Neural progenitor cell (in vitro differentiated cells): ENCODE measurements around the gene FILIP1. TPM values are rescaled to one million over a fixed set of nuclear protein-coding genes. Genes with fewer than 3 reads are reported as not detected.

Experiments
- DNase-seq: peaks from one replicate; pipeline ENCODE4 v3.0.0-alpha.2; 2016; ENCODE audit warnings: low spot score
- H2AFZ ChIP-seq: fragments of 200-600 bp; sonication (generic); replicated peaks from 2 replicates; pipeline ENCODE4 v1.6.1; 2016; ENCODE audit warnings: antibody characterized with exemption
- H3F3A ChIP-seq: fragments of 200-600 bp; sonication (generic); 2 replicates; pipeline ENCODE4 v1.6.1; 2016; ENCODE audit warnings: antibody characterized with exemption, low read depth
- H3K27ac ChIP-seq: fragments of 200-600 bp; sonication (generic); 2 replicates; pipeline ENCODE4 v1.5.1; 2016; ENCODE audit warnings: mild to moderate bottlenecking
- H3K27me3 ChIP-seq: fragments of 200-600 bp; sonication (generic); 2 replicates; pipeline ENCODE4 v1.6.1; 2016; ENCODE audit warnings: mild to moderate bottlenecking, moderate library complexity
- H3K36me3 ChIP-seq: fragments of 200-600 bp; sonication (generic); 2 replicates; pipeline ENCODE4 v1.5.1; 2016
- H3K4me1 ChIP-seq: fragments of 200-600 bp; sonication (generic); 2 replicates; pipeline ENCODE4 v1.6.1; 2016; ENCODE audit warnings: mixed run types
- H3K4me2 ChIP-seq: fragments of 200-600 bp; sonication (generic); 2 replicates; pipeline ENCODE4 v1.6.1; 2016
- H3K4me3 ChIP-seq: fragments of 200-600 bp; sonication (generic); 2 replicates; pipeline ENCODE4 v1.5.1; 2016
- H3K79me2 ChIP-seq: fragments of 200-600 bp; sonication (generic); 2 replicates; pipeline ENCODE4 v1.6.1; 2016; ENCODE audit warnings: low read depth
- H3K9ac ChIP-seq: fragments of 200-600 bp; sonication (generic); 2 replicates; pipeline ENCODE4 v1.6.1; 2016
- H3K9me3 ChIP-seq: fragments of 200-600 bp; sonication (generic); 2 replicates; pipeline ENCODE4 v1.5.1; 2016; ENCODE audit warnings: low read depth
- H4K20me1 ChIP-seq: fragments of 200-600 bp; sonication (generic); 2 replicates; pipeline ENCODE4 v1.6.1; 2016; ENCODE audit warnings: low read depth
- H3K27ac Mint-ChIP-seq: 3 replicates; pipeline ENCODE4 v1.8.0; 2021; ENCODE audit warnings: mixed read lengths
- H3K27me3 Mint-ChIP-seq: 2 replicates; pipeline ENCODE4 v1.8.0; 2022; ENCODE audit warnings: low read depth, mild to moderate bottlenecking, inconsistent platforms, moderate library complexity, mixed read lengths; ENCODE audit not compliant: insufficient read depth
- H3K36me3 Mint-ChIP-seq: 3 replicates; pipeline ENCODE4 v1.8.0; 2021; ENCODE audit warnings: mixed read lengths
- H3K4me1 Mint-ChIP-seq: 3 replicates; pipeline ENCODE4 v1.8.0; 2021; ENCODE audit warnings: mixed read lengths
- H3K4me3 Mint-ChIP-seq: 3 replicates; pipeline ENCODE4 v1.8.0; 2021; ENCODE audit warnings: mild to moderate bottlenecking, moderate library complexity, mixed read lengths
- H3K9me3 Mint-ChIP-seq: 3 replicates; pipeline ENCODE4 v1.8.0; 2020; ENCODE audit warnings: mixed read lengths
- EZH2 ChIP-seq: fragments of 200-600 bp; sonication (generic); IDR thresholded peaks from 2 replicates; pipeline ENCODE4 v1.6.1; 2017; ENCODE audit warnings: antibody characterized with exemption, mild to moderate bottlenecking, moderate library complexity
- EZH2phosphoT487 ChIP-seq: fragments of 200-600 bp; sonication (generic); IDR thresholded peaks from 2 replicates; pipeline ENCODE4 v1.6.1; 2017; ENCODE audit warnings: antibody characterized with exemption
- total RNA-seq: library from RNA; depleted of rRNA; stranded (reverse); fragments of >200 nt; gene quantifications from 2 replicates; pipeline ENCODE4 v1.2.3, GENCODE V29; 2015; ENCODE audit warnings: low replicate concordance
- TF ChIP-seq, protein P1 (sequence below): fragments of 200-600 bp; sonication (generic); IDR thresholded peaks from 2 replicates; pipeline ENCODE4 v1.5.1; 2017; ENCODE audit warnings: antibody characterized with exemption, mild to moderate bottlenecking

The FILIP1 gene
- total RNA-seq, 1 donor from 2014 or later: 22.6 TPM

DNA sequence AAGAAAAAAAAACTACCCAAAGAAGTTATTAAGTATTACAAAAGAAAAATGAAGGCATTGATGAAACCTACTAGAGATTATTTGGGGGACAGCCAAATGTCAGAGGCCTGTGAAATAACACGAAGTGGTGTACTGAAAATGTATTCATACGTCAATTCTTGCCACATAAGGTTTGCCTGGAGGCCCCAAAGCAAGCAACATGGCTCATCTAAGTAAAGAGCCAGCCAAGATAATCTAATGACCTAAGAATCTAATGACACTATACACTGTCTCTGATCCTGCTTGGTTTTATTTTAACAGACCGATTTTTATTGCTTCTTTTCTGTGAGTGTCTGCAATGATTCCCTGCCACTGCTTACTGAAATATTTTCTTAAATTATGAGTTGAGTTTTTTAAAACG lies 34.7 kb downstream of the FILIP1 start:
- H3K4me2 ChIP-seq: no peak overlapping the region
- Mint-ChIP-seq H3K27ac (no peak overlapping the region), H3K4me3 (no peak overlapping the region), H3K9me3 (no peaks in the 10 kb centered on the region), H3K27me3 (peaks cover 2% of the 10 kb centered on the region), H3K4me1 (no peaks in the 10 kb centered on the region), H3K36me3 (no peaks in the 10 kb centered on the region)
- H3K27ac ChIP-seq: no peak overlapping the region
- TF ChIP-seq, protein P1, sequence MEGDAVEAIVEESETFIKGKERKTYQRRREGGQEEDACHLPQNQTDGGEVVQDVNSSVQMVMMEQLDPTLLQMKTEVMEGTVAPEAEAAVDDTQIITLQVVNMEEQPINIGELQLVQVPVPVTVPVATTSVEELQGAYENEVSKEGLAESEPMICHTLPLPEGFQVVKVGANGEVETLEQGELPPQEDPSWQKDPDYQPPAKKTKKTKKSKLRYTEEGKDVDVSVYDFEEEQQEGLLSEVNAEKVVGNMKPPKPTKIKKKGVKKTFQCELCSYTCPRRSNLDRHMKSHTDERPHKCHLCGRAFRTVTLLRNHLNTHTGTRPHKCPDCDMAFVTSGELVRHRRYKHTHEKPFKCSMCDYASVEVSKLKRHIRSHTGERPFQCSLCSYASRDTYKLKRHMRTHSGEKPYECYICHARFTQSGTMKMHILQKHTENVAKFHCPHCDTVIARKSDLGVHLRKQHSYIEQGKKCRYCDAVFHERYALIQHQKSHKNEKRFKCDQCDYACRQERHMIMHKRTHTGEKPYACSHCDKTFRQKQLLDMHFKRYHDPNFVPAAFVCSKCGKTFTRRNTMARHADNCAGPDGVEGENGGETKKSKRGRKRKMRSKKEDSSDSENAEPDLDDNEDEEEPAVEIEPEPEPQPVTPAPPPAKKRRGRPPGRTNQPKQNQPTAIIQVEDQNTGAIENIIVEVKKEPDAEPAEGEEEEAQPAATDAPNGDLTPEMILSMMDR: no peak
- TF ChIP-seq EZH2 (no peak), EZH2phosphoT487 (no peak)
- DNase-seq: no peak
- H3K4me1 ChIP-seq: no peaks in the 10 kb centered on the region
- H2AFZ ChIP-seq: peak overlapping the region; percentile 36
- no peaks in the 10 kb centered on the region for H3F3A ChIP-seq
- H4K20me1 ChIP-seq: no peaks in the 10 kb centered on the region
- no peaks in the 10 kb centered on the region for H3K27me3 ChIP-seq
- no peak overlapping the region for H3K4me3 ChIP-seq
- H3K79me2 ChIP-seq: no peaks in the 10 kb centered on the region
- H3K36me3 ChIP-seq: no peaks in the 10 kb centered on the region
- no peak overlapping the region for H3K9ac ChIP-seq
- no peaks in the 10 kb centered on the region for H3K9me3 ChIP-seq

DNA sequence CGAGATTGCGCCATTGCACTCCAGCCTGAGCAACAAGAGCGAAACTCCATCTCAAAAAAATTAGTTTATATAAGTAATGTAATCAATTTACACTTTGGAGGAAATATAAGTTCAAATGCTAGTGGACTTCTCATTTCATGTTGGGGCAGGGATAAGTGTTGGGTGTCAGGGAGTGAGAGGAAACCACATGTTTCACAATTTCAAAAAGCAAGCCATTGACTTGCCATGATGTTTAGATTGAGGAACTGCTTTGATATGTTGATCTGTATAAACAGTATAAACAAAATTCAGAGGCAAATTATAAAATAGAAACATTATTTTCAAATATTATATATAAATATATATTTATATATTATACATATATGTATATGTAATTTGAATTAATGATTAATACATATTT lies 42.7 kb downstream of the FILIP1 start:
- Histone ChIP-seq H3K27me3 (no peaks in the 10 kb centered on the region), H3K4me2 (no peak overlapping the region), H2AFZ (no peak overlapping the region), H3K27ac (no peak overlapping the region), H3K9ac (no peak overlapping the region), H3K4me1 (no peaks in the 10 kb centered on the region), H4K20me1 (no peaks in the 10 kb centered on the region), H3K79me2 (no peaks in the 10 kb centered on the region), H3K36me3 (no peaks in the 10 kb centered on the region), H3K4me3 (no peak overlapping the region), H3F3A (no peaks in the 10 kb centered on the region), H3K9me3 (no peaks in the 10 kb centered on the region)
- Mint-ChIP-seq H3K27ac (no peak overlapping the region), H3K4me3 (no peak overlapping the region), H3K9me3 (no peaks in the 10 kb centered on the region), H3K36me3 (no peaks in the 10 kb centered on the region), H3K27me3 (peaks cover 2% of the 10 kb centered on the region), H3K4me1 (no peaks in the 10 kb centered on the region)
- TF ChIP-seq, protein P1: no peak
- TF ChIP-seq EZH2 (no peak), EZH2phosphoT487 (no peak)
- no peak for DNase-seq

DNA sequence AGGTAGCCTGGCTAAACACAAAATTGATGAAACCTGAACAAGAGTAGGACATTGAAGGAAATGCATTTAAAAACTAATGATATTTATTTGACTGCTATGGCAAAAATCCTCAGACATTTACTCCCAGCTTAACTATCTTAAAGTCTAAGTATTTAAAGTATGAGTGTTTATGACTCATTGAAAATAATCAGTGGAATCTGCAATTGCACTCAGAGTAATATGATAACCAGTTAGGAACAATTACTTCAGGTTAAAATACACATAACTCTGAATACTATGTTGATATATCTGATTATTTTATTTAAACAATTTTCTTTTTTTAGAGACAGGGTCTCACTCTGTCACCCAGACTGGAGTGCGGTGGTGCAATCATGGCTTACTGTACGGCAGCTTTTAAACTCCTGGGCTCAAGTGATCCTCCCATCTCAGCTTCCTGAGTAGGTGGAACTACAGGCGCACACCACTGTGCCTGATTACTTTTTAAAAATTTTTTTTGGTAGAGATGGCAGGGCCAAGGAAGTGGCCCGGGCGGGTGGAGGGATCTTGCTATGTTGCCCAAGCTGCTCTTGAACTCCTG lies 43.9 kb downstream of the FILIP1 start:
- H3K4me2 ChIP-seq: no peak overlapping the region

More for the DNA sequence above, 43.9 kb downstream of the FILIP1 start:
- Histone ChIP-seq H3K9ac (no peak overlapping the region), H3K27me3 (no peaks in the 10 kb centered on the region), H3F3A (no peaks in the 10 kb centered on the region), H2AFZ (no peak overlapping the region), H3K9me3 (no peaks in the 10 kb centered on the region), H3K4me3 (no peak overlapping the region), H3K79me2 (no peaks in the 10 kb centered on the region), H4K20me1 (no peaks in the 10 kb centered on the region), H3K4me1 (no peaks in the 10 kb centered on the region), H3K36me3 (no peaks in the 10 kb centered on the region), H3K27ac (no peak overlapping the region)
- no peaks in the 10 kb centered on the region for H3K4me1 Mint-ChIP-seq
- H3K27ac Mint-ChIP-seq: no peak overlapping the region
- no peak for DNase-seq
- H3K9me3 Mint-ChIP-seq: no peaks in the 10 kb centered on the region
- TF ChIP-seq, protein P1: no peak
- TF ChIP-seq EZH2phosphoT487: no peak
- no peak for TF ChIP-seq EZH2
- no peaks in the 10 kb centered on the region for H3K36me3 Mint-ChIP-seq
- H3K4me3 Mint-ChIP-seq: no peak overlapping the region
- H3K27me3 Mint-ChIP-seq: peaks cover 2% of the 10 kb centered on the region
